GM19468 (cell line): ENCODE measurements around the gene EZR.

ENCODE experiments used
- ATAC-seq: cut with Tn5 transposase; IDR thresholded peaks from one replicate; pipeline ENCODE4 v1.9.1; 2021; ENCODE audit warnings: mild to moderate bottlenecking, moderate library complexity, moderate number of reproducible peaks; ENCODE audit not compliant: unreplicated experiment; ENCODE audit errors: extremely low read depth

EZR gene

DNA sequence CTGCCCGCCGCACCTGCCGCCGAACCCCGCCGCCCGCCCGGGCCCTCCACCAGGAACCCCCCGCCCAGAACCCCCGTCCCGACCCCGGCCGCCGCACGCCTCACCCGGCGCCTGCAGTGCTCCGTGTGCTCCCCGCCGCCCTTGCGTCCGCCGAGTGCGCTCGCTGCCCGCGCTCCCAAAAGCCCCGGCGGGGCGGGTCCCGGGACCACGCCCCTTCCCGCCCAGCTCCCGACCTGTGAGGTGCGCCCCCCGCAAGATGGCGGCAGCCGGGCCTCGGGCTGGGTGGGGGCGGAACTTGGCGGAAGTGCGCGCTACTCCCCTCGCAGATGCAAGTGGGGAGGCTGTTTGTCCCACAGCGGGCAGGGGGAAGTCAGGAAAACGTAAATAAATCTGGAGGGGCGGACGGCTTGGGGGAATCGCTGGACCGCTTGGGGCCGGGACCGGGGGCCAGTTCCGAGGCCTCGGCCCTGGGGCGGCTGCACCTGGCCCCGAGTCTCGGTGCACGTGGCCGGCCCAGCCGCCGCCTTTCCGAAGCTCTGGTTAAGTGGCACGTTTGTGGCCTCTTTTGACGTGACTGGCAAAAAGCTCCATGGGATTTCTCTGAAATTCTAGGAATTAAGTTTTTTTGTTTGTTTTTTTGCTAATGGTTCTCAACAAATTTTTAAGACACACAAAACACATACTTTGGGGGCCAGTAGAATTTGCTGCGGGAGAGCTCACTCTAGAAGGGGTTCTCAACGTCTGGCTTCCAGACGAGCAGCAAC is at the start of gene EZR:
TSS of gene EZR (minus strand) at position 156 of the 764 bp plus-strand sequence. CDS start 1,275 bp downstream, outside the sequence.
- ATAC-seq: peak; percentile 4

DNA sequence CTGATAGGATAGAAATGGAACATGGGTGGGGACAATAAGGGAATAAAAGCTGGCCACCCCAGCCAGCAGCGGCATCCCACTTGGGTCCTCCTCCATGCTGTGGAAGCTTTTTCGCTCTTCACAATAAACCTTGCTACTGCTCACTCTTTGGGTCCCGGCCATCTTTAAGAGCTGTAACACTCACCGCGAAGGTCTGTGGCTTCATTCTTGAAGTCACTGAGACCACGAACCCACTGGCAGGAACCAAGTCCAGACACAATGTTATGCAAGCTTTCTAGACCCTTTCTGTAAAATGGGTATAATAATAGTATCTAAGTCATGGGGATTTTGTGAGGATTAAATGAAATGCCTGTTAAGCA is 48.9 kb upstream of the EZR start:
- ATAC-seq: no peak

DNA sequence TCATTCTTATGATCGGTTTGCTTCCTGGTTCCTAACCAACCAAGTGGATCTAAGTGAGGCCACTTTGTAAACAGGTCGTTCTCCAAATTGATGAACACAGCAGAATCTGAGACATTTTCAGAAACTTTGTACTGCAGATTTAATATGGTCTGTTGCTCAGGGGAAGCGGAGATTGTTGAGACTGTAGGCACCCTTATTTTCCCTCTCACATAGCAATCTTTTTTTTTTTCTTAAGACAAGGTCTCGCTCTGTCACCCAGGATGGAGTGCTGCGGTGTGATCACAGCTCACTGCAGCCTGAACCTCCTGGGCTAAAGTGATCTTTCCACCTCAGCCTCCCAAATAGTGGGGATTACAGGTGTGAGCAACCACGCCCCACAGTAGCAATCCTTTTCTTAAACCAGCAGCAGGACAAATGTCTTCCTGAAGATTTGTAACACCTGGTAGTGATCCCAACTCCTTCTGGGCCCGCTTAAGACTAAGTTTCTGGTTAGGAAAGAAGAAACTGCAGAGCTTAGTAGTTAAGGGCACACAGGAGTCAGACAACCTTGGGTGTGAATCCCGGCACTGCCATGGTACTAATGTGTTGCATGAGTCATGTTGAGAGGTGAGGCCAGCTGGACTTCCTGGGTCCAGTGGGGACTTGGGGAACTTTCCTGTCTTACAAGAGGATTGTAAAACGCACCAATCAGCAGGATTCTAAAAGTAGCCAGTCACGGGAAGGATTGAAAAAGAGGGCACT is 48.4 kb upstream of the EZR start:
- no peak for ATAC-seq

DNA sequence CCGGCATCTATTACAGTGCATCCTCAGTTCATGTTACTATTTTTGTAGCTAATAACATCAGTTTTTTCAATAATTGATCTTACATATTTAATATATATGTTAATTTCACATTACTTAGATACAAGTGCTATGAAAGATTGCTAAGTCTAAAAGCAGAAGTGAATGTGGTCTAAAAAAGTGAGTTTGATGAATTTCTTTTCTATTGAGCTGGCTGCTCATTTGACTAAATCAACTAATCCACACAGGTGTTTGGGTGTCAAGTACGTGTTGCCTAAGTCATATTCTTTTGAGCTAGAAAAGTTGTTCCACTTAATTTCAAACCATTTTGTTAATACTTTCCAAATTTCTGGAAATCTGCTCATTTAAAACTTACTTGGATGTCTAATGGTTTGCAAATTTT is 46.6 kb upstream of the EZR start:
- no peak for ATAC-seq

DNA sequence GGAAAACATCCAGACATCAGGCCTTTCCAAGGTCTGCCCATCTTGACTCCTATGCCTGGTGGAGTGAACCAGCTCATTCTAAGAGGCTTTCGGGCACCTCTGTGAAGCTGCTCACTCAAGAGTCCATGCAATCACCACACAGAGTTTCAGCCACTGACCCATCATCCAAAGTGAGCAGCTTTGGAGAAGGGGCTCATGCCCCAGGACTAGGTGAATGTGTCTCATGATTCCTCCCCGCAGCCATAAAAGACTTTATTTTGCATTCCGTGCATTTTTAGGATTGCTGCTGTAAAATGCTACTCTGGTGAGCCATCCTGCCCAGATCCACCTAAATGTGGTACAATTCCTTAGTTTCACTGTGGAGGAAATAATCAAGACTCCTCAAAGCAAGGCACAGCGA is 44.5 kb upstream of the EZR start:
- no peak for ATAC-seq

DNA sequence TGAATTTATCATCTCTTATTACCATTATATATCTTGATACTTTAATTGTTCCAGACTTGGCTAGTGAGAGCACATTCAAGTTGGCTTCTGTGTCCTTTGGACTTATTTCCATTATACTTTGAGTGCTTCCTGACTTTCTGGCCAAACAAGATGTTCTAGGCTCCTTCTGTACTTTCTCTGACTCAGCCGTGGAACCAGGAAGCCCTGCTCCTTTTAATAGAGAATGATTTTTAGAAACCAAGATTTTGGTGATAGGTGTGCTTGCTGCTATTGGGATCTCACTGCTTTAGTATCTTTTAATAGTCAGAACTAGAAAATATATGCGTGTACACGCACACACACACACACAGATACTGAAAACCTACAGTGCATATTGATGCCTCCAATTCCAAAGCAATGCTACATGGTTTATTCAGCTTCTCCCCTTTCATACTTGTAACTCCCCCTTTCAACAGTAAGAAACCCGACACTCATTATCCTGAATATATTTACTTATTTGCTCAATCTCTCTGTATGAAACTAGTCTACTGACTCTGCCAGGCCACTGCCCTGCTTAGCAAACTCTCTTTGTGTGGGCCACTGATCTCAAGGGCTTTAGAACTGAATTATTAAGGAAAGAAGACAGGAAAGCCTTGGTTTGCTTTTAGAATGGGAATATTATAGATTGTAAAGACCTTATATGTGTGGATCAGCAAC is 42.7 kb upstream of the EZR start:
- no peak for ATAC-seq

DNA sequence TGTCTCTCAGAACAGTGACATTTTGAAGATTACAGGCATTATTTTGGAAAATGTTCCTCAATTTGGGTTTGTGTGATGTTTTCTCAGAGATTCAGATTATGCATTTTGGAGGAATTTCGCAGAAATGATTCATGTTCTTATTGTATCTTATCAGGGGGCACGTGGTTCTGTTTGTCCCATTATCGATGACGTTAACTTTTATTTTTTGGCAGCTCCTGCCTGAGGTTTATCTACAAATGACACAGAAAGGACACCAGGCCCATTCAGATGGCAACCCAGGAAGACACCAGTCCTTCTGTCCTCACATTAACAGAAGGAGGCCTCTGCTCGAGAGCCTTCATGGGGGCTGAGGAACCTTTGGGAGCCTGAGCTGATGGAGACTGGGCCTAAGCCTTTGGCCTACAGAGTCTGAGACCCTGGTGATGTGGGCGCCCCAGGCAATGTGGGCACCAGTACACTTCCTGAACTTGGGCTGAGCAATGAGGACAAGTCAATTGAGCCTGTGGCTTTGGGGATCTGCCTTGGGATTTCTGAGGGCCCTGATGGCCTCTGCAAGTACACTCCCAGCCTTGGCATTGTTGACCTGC is 41.2 kb upstream of the EZR start:
- ATAC-seq: no peak

DNA sequence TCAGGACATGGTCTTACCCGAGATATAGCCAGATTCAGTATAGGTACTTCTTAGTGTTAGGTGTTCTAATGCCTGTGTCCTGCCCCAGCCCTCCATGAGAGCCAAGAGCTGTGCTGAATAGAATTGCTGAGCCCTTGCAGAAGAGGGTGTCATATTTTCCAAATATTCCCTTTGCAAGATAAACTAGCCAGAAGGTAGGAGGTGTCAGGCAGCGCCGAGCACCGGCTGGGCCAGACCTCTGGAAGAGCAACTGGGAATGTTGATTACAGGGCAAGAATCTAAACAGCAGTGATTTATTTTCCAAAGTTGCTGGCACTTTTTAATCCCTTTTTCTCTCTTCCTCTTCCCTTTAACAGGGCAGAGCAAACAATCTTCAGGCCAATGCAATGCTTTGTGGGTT is 37.1 kb upstream of the EZR start:
- ATAC-seq: no peak

DNA sequence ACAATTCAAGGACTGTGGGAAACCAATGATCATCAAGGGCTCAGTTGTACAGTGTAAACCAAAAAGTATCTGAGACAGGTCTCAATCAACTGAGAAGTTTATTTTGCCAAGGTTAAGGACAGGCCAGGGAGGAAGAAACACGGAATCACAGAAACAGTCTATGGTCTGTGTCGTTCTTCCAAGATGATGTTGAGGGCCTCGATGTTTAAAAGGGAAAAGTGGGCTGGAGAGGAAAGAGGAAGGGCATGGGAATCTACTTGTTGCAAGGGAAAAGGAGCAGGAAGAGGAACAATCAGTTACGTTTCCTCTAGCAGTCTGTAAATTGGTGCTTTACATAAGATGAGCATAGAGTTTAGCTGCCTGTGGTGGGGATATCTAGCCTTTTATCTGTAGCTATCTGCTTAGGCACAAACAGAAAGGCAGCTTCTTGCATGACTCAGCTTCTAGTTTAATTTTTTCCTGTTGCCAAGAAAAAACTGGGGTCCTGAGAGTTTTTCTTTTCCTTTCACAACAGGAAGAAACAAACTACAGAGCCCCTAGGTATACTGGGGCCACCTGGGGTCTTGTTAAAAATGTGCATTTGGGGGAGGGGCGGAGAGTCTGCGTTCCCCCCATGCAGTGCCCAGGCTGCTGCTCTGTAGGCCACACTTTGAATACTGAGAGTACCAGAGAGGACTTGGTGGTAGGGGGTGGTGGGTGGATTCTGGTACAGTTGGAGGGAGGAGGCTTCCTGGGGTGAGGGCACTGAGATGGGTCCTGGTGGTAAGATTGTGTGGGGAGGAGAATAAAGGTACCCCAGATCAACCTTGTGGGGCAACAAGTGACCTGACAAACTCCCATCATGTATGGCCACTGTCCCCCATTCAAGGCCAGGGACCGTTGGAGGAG is 35.3 kb upstream of the EZR start:
- no peak for ATAC-seq

DNA sequence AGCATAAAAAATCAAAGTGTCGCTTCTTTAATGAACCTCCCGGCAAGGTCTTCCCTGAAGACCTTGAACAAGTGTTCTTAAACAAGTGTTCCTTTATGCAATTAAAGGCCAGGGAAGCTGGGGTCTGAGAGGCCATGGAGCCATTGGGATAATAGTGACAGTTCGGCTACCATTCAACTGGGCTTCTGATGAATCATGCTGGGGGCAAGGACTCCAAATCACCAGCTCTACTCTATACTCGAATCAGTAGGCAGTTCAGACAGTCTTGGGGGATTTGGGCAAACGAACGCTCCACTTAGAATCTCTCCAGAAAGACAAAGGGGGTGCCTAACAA is 34.7 kb upstream of the EZR start:
- no peak for ATAC-seq

DNA sequence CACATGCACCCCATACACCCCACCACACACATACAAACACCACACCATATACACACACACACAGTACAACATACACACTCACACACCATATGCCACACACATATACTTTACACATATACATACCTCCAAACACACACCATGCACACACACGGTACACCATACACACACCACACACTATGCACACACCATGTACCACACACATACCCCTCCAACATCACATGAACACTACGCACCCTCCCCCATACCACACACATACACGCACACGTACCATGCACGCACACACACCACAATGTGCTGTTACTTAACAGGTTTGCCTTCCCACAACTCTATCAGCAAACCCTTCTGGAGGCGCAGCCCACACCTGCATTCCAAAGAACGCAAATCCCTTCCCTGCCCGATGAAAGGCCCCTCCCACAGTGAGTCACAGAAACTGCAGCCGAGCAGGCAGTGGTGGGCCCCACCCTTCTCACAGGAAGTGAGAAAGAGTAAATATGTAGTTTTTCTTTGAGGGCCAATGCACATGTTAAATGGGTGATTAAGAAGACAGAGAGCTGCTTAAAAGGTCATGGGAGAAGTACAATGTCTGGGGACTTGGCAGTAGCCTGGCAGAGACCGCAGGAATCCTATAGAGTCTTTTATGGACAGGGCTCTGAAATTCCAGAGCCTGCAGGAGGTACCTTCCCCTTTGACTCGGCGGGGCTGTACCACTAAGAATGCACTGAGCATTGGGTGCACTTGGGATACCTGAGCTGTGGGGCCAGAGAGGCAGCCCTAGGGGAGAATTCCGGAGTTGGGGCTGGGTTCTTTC is 34.1 kb upstream of the EZR start:
- peak; percentile 82 for ATAC-seq

DNA sequence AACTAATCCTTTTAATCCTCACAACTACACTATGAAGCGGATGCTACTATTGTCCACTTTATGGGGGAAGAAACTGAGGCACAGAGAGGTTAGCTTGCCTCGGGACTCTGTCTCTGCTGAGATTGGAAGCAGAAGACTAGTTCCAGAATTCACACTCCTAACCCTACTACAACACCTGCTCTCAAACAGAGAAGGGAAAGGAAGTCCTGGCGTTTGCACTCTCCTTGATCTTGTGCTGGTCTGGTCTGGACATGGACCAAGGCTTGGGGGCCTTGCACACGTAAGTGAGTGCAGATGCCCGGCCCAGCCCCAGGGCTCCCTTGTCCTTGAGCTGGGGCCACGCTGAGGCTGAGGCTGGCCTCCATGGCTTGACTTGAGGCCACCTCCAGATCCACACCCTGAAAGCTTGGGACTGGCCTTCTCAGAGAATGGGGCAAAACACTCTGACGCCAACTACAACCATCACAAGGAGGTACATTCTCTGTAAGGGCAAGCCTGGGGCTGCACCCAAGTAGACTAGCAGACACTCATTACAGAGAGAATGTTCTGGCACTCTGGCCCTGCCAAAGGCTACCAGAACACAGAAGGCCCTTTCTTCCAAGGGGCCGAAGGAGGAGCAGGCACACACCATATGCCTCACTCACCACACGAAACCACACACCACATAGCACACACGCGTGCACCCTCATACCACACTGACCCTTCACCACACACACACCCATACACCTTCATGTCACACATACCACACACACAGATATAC is 33.3 kb upstream of the EZR start:
- ATAC-seq: no peak

DNA sequence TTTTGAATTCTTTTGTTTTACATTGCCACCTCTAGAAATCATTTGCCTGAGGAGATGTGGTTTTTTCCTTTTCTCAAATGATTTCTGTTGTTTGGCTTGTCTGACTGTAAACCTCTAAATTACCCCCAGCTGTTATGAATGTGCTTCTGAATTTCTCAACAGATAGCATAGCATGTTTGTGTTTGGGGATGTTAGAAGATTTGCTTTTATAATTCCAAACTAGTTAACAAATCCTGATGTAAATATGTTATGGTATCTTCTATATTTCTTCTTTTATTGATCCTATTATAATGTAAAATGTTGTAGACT is 31.6 kb upstream of the EZR start:
- no peak for ATAC-seq

DNA sequence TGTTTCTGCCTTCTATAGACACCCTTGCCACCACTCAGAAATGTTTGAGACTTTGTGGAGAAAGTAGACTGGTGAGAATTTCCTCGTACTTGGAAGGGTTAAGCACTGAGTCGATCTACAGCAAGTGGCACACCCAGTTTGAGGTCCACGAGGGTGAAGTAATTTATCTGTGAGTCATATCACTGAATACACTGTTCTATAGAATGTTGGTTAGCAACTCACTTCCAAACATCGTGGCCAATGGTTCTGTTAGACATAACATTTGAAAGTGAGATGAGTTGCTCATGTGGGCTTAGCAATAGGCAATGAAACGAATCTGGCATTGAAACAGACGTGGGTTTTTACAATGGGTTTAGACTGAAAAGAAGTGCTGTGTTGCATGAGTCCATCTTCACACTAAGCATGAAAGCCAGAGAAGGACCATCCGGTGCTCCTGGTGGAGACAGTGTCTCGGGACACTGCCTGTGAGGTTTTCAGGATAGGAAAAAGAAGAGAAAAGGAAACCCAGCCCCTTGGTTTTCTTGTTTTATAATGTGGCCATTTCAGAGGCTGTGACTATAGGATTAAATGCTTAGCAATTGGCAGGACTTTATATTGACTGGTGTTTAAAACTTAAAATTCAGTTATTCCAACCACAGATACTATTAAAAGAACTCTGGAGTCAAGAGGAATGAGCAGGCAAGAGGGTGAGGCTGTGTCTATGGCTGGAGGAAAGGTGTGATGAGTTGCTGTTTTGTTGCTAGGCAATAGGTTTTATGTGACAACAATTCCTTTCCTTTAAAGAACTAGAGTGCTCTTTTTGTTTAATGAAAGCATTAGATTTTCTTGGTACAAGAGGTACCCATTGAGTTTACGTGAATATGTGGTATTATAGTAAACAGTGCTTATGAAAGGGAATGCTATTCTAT is 31.0 kb upstream of the EZR start:
- no peak for ATAC-seq

DNA sequence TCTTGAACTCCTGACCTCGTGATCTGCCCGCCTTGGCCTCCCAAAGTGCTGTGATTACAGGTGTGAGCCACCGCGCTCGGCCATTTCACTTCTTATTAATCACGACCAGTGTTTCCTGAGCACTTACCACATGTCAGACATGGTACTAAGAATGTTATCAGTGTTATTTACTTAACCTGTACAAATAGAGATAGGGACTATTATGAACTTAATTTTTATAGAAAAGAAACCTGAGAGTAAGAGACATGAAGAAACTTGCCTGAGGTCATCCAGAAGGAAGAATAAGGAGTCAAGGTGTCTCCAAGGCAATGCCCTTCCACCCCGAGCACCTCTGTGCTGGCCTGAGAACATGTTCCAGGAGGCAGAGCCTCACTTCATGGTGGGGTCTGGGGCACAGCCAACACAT is 29.3 kb upstream of the EZR start:
- no peak for ATAC-seq

DNA sequence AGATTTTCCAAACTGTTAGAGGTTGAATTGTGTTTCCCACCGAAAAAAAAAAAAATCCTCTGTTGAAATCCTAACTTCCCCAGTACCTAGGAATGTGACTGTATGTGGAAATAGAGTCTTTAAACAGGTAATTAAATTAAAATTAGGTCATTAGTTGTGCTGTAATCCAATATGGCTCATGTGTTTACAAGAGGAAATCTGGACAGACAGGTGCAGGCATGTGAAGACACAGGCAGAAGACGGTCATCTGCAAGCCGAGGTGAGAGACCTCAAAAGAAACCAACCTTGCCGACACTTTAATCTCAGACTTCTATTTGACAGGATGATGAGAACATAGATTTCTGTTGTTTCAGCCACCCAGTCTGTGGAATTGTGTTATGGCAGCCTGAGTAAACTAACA is 28.6 kb upstream of the EZR start:
- no peak for ATAC-seq

DNA sequence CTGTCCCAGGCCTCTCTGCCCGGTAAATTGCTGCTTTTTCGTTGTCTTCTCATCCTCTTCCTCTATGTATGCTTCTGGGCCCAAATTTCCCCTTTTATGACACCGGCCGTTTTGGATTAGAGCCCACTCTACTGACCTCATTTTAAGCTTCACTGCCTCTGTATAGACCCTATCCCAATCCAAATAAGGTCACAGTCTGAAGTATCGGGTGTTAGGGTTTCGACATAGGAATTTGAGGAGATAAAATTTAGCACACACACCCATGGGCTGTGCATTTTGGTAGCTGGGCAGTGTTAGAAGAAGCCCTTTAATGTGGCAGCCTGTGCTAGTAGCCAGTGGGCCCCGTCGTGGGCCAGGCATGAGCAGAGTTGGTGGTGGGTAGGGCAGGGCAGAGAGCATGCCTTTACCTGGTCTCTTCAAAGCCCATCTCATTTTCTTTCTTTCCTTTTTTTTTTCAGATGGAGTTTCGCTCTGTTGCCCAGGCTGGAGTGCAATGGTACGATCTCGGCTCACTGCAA is 27.9 kb upstream of the EZR start:
- ATAC-seq: no peak
